ENCODE data around the gene GAB2. TPM values are rescaled to one million over a fixed set of nuclear protein-coding genes. Genes with fewer than 3 reads are reported as not detected.
A peak's percentile ranks its signal among the peaks of the same experiment; 100 is the strongest.

GAB2 gene
- total RNA-seq, 1 experiment from 2014 or later: 10.0 TPM

DNA sequence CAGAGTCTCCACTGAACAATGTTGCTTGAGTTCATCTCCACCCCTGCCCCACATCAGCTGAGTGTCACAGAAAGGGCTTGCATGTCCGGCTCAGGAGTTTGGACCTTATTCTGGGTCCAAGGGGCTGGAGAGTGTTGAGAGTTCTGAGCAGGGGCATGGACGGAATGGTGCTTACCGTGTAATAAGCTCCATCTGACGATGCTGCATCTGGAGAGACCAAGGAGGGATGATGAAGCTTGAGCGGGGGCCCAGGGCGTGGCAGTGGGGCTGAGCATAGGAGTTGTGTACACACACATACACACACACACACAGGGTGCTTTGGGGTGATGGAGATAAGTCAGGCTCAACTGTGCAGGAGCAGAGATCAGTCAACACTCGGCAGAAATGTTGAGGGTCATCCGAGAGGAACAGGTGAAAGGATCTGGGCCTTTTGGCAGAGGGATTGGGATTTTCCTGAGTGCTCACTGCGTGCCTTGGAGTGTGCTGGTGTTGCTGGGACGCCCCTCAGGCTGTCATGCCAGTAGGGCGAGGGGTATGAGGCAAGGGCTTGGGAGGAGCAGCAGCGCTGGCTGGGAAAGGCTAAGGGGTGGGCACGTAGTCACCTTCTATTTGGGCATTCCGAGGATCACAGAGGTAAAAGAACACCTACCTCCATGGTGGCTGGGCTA lies 226.6 kb downstream of the GAB2 start:
- CTCF ChIA-PET: no interaction called here

DNA sequence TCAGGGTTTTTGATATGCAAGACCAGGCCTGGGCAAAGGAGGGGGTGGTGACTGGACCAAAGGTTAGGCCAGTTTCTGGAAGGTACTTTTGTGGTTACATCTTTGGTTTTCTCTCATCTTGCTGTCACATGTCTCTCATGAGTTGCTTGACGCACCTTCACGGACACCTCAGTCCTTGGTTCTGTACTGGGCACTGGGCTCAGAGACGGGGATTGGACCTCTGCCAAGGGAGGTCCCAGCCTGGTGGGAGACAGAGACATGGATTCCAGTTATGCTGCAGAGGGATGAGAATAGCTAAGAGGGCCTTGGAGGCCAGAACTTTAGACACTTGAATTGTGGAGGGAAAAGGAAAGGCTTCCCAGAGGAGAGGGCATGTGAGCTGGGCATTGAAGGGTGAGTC lies 227.2 kb downstream of the GAB2 start:
- no peak for DNase-seq (ENCODE audit: low read depth, low spot score)
- in situ Hi-C loops (cut with HindIII; ENCODE audit: low pct_unique_long_range_greater_than_20kb, low sequenced_read_pairs) (no loop called here), intact Hi-C loops (cut with micrococcal nuclease; ENCODE audit: unreplicated experiment) (no loop called here)
- TF ChIP-seq SIN3A (IDR thresholded peaks at IDR 0.05; ENCODE audit: borderline replicate concordance, insufficient read depth, low read depth, low read length): no peak
- TF ChIP-seq, protein P1, sequence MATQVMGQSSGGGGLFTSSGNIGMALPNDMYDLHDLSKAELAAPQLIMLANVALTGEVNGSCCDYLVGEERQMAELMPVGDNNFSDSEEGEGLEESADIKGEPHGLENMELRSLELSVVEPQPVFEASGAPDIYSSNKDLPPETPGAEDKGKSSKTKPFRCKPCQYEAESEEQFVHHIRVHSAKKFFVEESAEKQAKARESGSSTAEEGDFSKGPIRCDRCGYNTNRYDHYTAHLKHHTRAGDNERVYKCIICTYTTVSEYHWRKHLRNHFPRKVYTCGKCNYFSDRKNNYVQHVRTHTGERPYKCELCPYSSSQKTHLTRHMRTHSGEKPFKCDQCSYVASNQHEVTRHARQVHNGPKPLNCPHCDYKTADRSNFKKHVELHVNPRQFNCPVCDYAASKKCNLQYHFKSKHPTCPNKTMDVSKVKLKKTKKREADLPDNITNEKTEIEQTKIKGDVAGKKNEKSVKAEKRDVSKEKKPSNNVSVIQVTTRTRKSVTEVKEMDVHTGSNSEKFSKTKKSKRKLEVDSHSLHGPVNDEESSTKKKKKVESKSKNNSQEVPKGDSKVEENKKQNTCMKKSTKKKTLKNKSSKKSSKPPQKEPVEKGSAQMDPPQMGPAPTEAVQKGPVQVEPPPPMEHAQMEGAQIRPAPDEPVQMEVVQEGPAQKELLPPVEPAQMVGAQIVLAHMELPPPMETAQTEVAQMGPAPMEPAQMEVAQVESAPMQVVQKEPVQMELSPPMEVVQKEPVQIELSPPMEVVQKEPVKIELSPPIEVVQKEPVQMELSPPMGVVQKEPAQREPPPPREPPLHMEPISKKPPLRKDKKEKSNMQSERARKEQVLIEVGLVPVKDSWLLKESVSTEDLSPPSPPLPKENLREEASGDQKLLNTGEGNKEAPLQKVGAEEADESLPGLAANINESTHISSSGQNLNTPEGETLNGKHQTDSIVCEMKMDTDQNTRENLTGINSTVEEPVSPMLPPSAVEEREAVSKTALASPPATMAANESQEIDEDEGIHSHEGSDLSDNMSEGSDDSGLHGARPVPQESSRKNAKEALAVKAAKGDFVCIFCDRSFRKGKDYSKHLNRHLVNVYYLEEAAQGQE (IDR thresholded peaks at IDR 0.05; ENCODE audit: insufficient read depth in 1 of 2, low read depth in 2 of 2, low read length in 1 of 2): no peak
- TF ChIP-seq, protein P2, sequence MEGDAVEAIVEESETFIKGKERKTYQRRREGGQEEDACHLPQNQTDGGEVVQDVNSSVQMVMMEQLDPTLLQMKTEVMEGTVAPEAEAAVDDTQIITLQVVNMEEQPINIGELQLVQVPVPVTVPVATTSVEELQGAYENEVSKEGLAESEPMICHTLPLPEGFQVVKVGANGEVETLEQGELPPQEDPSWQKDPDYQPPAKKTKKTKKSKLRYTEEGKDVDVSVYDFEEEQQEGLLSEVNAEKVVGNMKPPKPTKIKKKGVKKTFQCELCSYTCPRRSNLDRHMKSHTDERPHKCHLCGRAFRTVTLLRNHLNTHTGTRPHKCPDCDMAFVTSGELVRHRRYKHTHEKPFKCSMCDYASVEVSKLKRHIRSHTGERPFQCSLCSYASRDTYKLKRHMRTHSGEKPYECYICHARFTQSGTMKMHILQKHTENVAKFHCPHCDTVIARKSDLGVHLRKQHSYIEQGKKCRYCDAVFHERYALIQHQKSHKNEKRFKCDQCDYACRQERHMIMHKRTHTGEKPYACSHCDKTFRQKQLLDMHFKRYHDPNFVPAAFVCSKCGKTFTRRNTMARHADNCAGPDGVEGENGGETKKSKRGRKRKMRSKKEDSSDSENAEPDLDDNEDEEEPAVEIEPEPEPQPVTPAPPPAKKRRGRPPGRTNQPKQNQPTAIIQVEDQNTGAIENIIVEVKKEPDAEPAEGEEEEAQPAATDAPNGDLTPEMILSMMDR (IDR thresholded peaks at IDR 0.05): no peak
- ChIA-PET POLR2A (no interaction called here), CTCF (no interaction called here)
- ATAC-seq: no peak
- H3K4me3 ChIP-seq (ENCODE audit: low read depth in 2 of 2, low read length in 2 of 2): 0 out of 4 replicates have a peak overlapping the region, but pooled peaks of 1 of the 2 experiments have one; percentile 2
- TSS peak; percentile 72 for BruUV-seq (replicated peaks)
- H3K27me3 ChIP-seq (ENCODE audit: control insufficient read depth, insufficient read depth, low read length): no peaks in the 10 kb centered on the region
- H3K36me3 ChIP-seq (ENCODE audit: control insufficient read depth, insufficient read depth, low read length): no peaks in the 10 kb centered on the region
- peaks cover 27% of the 10 kb centered on the region for H3K4me1 ChIP-seq (ENCODE audit: control insufficient read depth, insufficient read depth, low read length)
- no peak overlapping the region for H3K27ac ChIP-seq (ENCODE audit: low read length)
- no peaks in the 10 kb centered on the region for H3K9me3 ChIP-seq (ENCODE audit: control insufficient read depth, insufficient read depth, low read depth, low read length)

More for the DNA sequence above, 226.6 kb downstream of the GAB2 start:
- H3K9me3 ChIP-seq (ENCODE audit: control insufficient read depth, insufficient read depth, low read depth, low read length): no peaks in the 10 kb centered on the region
- POLR2A ChIA-PET: interaction anchor here (0.6 kb wide), 1 partner anchor 49 kb away, joined by 3 read pairs; no protein-coding TSS in a partner anchor
- in situ Hi-C loops (cut with HindIII; ENCODE audit: low pct_unique_long_range_greater_than_20kb, low sequenced_read_pairs) (no loop called here), intact Hi-C loops (cut with micrococcal nuclease; ENCODE audit: unreplicated experiment) (no loop called here)
- no peaks in the 10 kb centered on the region for H3K36me3 ChIP-seq (ENCODE audit: control insufficient read depth, insufficient read depth, low read length)
- H3K4me3 ChIP-seq (ENCODE audit: low read depth in 2 of 2, low read length in 2 of 2): no peak overlapping the region
- no TSS peak for BruUV-seq (replicated peaks)
- DNase-seq (ENCODE audit: low read depth, low spot score) (no peak), ATAC-seq (no peak)
- H3K4me1 ChIP-seq (ENCODE audit: control insufficient read depth, insufficient read depth, low read length): peaks cover 24% of the 10 kb centered on the region
- no peaks in the 10 kb centered on the region for H3K27me3 ChIP-seq (ENCODE audit: control insufficient read depth, insufficient read depth, low read length)
- TF ChIP-seq, protein P1 (IDR thresholded peaks at IDR 0.05; ENCODE audit: insufficient read depth in 1 of 2, low read depth in 2 of 2, low read length in 1 of 2): no peak
- TF ChIP-seq TCF7L2 (IDR thresholded peaks at IDR 0.05; ENCODE audit: low read depth, low read length) (no peak), POLR2AphosphoS5 (IDR thresholded peaks at IDR 0.05; ENCODE audit: low read depth, low read length) (no peak), SIN3A (IDR thresholded peaks at IDR 0.05; ENCODE audit: borderline replicate concordance, insufficient read depth, low read depth, low read length) (no peak)
- TF ChIP-seq, protein P2 (IDR thresholded peaks at IDR 0.05): no peak
- no peak overlapping the region for H3K27ac ChIP-seq (ENCODE audit: low read length)
